ENCODE data around the gene NBAS.

NBAS gene

GRCh38 chr2:15591373-15591691 lies 30.2 kb upstream of the NBAS start:
- ATAC-seq, result no peak
- DNase-seq, result no peak

GRCh38 chr2:15588329-15588919 lies 27.3 kb upstream of the NBAS start:
- no peak for ATAC-seq
- DNase-seq, result peak; percentile 58

GRCh38 chr2:15584767-15585469 lies 23.8 kb upstream of the NBAS start:
- DNase-seq, result no peak
- no peak for ATAC-seq

- ATAC-seq (no peak), DNase-seq (no peak)
Observed at GRCh38 chr2:15584316-15584715, 23.2 kb upstream of the NBAS start.

GRCh38 chr2:15583826-15584225 lies 22.7 kb upstream of the NBAS start:
- DNase-seq (no peak), ATAC-seq (no peak)

- no peak for ATAC-seq
- DNase-seq, result no peak
Observed at GRCh38 chr2:15582710-15583357, 21.7 kb upstream of the NBAS start.

GRCh38 chr2:15580451-15580850 lies 19.3 kb upstream of the NBAS start:
- DNase-seq (no peak), ATAC-seq (no peak)

- ATAC-seq (no peak), DNase-seq (no peak)
Observed at GRCh38 chr2:15579641-15580040, 18.5 kb upstream of the NBAS start.

- ATAC-seq (peak; percentile 96), DNase-seq (peak; percentile 95)
Observed at GRCh38 chr2:15577071-15577735, 16.1 kb upstream of the NBAS start.

GRCh38 chr2:15571729-15572128 lies 10.6 kb upstream of the NBAS start:
- DNase-seq (no peak), ATAC-seq (no peak)

- DNase-seq, result no peak
- no peak for ATAC-seq
Observed at GRCh38 chr2:15570104-15570503, 9.0 kb upstream of the NBAS start.

GRCh38 chr2:15568874-15569273 lies 7.7 kb upstream of the NBAS start:
- ATAC-seq (no peak), DNase-seq (no peak)

- DNase-seq (no peak), ATAC-seq (no peak)
Observed at GRCh38 chr2:15566912-15567311, 5.8 kb upstream of the NBAS start.

GRCh38 chr2:15565994-15566671 lies 5.0 kb upstream of the NBAS start:
- no peak for ATAC-seq
- DNase-seq, result no peak

GRCh38 chr2:15565392-15565791 lies 4.3 kb upstream of the NBAS start:
- ATAC-seq, result no peak
- DNase-seq, result no peak

- no peak for ATAC-seq
- DNase-seq, result no peak
Observed at GRCh38 chr2:15563227-15564100, 2.3 kb upstream of the NBAS start.

- DNase-seq (no peak), ATAC-seq (no peak)
Observed at GRCh38 chr2:15562354-15563031, 1.4 kb upstream of the NBAS start.

GRCh38 chr2:15561574-15562344 lies 625 bp upstream of the NBAS start:
- ATAC-seq, result peak; percentile 50
- DNase-seq, result peak; percentile 35

- DNase-seq (peak; percentile 15), ATAC-seq (peak; percentile 37)
Observed at GRCh38 chr2:15560140-15560987, 770 bp downstream of the NBAS start.
